GM18951 (cell line): ENCODE measurements around the gene PCED1B.

Experiments
- POLR2A ChIP-seq: IDR thresholded peaks from 4 replicates; pipeline ENCODE4 v1.6.1; 2011; ENCODE audit warnings: mild to moderate bottlenecking; ENCODE audit not compliant: insufficient read length, insufficient read depth; ENCODE audit errors: extremely low read depth
- in situ Hi-C: fragments of 300-500 bp; cut with MboI; formaldehyde crosslinking; loops from one replicate; pipeline ENCODE4 v1.12.0; 2022; ENCODE audit warnings: low sequenced_read_pairs, mixed read lengths, inconsistent platforms; ENCODE audit not compliant: unreplicated experiment

PCED1B gene

DNA sequence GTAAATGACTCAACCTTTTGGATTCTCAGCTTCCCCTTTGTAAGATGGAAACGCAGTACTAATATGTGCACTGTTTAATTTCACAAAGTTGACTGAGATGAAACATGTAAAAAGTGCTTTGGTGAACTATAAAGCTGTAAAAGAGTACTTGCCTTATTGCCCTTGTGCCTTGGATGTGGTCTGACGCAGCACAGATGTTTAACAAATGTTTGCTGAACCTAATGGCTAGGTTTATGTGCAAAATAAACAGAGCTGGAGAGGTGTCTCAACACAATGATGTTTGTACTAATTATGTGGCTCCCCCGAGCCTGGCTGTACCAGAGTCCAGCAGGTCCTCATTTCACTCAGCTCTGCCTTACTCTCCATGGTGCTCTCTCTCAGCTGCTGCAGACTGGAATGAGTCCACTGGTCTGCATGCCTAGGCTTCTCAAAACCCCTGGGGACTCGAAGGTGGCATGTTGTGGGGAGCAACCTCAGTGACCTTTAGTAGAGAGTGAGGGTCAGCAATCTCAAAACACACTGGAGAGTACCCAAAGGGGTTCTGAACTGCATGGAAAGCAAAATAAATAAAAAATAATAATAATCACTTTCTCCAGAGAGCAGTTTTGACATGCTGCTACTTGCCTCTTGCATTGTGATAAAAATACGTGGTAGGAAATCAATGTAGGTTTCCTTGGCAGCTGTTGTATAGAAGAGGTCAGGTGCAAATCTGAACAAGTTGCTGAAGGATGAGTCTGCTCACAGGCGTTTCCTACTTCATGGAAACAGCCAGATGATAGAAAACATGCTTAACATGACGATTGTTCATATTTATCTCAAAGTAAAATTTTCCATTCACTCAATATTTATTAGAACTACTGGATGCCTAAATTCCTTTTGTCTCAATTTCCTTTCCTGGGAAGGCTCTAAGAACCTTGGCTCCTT lies 8.9 kb downstream of the PCED1B start:
- in situ Hi-C loops = no loop called here

DNA sequence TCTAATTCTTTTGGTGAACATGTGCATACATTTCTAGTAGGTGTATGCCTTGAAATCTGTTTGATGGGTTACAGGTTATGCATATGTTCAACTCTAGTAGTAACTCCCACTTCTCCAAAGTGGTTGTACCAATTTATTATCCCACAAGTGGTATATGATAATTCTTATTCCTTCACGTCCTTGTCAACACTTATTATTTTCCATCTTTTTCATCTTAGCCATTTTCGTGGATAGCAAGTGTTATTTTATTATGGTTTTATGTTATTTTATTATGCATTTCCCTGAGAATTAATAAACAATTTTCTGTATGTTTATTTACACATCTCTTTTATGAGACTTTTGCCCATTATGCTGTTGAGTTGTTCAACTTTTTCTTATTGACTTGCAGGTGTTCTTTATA lies 11.6 kb downstream of the PCED1B start:
- no peak for TF ChIP-seq POLR2A
- in situ Hi-C loops = no loop called here

More for the DNA sequence above, 8.9 kb downstream of the PCED1B start:
- no peak for TF ChIP-seq POLR2A

DNA sequence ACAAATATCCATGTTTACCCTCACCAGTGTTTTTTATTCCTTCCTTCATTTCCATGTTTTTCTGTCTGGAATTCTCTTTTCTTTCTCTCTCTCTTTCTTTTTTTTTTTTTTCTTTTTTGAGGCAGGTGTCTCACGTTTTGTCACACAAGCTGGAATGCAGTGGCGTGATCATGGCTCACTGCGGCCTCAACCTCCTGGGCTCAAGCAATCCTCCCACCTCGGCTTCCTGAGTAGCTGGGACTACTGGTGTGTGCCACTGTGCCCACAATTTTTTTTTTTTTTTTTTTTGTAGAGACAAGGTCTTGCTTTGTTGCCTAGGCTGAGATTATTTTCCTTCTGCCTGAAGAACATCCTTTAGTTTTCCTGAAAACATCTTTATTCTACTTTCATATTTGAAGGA lies 15.4 kb downstream of the PCED1B start:
- in situ Hi-C loops = no loop called here
- no peak for TF ChIP-seq POLR2A

DNA sequence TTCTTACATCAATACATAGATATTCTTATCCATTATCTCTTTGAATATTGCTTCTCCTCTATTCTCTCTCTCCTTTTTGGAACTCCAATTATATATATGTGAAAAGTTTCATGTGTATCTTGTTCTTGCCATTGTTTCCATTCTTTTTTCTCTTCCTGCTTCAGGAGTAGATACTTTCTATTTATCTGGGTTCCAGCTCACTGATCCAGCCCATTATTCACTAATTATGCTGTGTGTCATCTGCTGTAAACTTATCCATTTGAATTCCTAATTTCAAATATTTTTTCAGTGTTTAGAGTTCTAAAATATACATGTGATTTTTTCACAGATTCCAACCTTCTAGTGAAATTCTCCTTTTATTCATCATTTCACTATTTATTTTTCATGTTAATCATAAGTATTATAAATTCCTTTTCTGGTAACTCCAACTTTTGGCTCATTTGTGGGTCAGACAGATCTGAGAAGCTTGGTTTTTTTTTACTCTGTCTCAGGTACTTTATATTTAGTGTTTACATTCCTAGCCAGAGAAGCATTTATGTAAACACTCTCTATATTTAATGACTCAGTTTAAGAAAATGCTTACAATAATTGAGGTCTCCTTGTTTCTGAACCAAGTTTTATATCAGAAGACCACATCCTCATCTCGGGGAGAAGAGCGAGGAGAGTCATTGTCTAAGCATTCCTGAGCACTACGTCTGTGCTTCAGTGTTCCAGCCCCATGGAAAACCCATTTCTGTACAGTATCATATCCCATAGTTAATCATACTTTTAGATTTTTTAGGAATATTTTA lies 16.2 kb downstream of the PCED1B start:
- no peak for TF ChIP-seq POLR2A
- in situ Hi-C loops = no loop called here

DNA sequence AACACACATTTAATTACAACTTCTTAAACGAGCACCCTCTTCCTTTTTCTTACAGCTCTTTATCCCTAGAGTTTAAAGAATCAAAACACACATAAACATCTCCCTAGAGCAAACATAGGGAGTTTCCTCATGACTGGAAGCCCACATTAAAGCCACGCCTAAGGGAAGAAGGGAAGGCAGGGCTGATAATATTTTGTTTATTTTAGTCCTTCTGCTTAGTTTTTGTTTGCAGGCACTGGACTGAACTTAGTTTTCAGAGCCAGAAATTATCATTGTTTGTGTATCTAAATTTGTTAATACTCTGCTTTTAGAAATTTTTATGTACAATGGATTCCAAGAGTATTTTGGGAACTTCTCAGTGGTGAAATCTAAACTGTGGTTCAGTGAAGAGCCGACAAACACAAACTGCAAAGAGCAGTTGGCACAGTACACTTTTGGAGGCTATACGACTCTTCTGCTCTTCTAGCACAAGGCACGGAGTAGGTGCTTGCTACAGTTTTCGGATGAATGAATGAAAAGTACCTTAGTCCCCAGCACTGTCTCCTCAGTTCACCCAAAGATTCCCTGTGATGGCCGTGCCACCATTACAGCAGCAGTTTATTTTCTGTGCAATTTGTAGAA lies 18.0 kb downstream of the PCED1B start:
- no peak for TF ChIP-seq POLR2A
- in situ Hi-C loops = no loop called here

DNA sequence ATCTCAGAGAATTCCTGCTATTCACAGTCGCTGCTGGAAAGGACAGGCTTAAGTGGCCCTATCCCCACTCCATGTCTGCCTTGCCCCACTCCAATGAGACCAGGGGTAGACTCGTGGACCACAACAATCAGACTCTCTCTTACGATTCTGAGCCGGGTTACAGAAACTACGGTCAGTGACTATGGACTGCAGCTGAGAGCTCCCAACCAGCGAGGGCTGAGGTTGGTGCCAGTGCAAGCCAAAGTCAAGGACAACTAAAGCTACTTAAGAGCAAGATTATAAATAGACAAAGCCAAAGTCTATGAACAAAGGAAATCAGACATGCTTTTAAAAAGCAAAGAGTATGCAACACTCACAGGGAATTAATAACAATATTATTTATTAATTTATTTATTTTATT lies 18.7 kb downstream of the PCED1B start:
- in situ Hi-C loops = no loop called here
- no peak for TF ChIP-seq POLR2A

DNA sequence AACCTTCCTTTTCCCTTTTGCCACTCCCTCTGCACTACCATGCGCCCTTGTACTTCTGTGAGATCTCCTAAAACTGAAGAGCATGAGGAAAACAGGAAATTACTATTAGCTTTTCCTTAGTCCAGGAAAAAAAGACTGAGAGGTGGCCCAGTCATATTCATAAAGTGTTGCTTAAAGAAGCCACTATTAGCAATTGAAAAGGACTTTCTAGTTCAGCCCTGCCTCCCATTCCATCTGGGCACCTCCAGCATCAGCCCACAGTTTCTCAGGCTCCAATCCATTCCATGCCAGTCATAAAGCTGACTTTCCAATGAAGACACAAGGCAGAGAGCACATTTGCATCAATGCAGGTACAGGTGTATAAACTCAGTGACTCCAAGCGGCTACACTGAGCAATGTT lies 20.2 kb downstream of the PCED1B start:
- no peak for TF ChIP-seq POLR2A
- in situ Hi-C loops = no loop called here

DNA sequence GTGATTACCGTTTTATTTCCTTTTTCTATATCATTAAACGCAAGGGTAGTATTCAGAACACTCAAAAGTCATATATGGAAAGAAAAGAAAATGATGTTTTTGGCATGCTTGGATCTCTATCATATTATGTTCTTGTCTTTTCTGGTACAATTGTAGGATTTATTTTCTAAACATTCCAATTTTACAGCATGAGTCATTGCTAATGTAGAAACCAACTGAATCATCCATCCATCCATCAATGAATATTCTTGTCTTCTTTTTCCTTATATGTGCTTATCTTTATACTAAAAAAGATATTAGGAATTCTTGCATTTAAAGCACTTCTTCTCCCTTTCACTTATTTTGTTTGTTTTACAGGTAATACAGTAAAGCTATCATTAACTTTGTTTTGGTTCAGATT lies 20.7 kb downstream of the PCED1B start:
- in situ Hi-C loops = no loop called here
- no peak for TF ChIP-seq POLR2A

DNA sequence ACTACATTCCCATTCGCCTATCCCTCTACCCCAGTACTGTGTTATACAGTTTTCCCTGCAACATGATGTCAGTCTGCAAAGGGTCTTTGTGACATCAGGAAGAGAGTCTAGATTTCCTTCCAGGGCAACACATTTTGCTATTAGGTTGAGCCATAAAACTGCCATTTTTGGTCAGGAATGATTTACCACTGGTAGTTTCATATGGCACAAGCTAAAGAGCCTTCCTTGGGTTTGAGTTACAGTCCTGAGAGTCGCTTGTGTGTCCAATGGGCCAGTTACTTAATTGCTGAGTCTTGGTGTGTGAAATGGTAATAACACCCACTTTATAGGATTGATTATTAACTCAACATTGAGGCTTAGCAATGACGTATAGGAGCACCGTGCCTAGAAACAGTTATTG lies 23.0 kb downstream of the PCED1B start:
- in situ Hi-C loops = no loop called here
- TF ChIP-seq POLR2A = no peak

DNA sequence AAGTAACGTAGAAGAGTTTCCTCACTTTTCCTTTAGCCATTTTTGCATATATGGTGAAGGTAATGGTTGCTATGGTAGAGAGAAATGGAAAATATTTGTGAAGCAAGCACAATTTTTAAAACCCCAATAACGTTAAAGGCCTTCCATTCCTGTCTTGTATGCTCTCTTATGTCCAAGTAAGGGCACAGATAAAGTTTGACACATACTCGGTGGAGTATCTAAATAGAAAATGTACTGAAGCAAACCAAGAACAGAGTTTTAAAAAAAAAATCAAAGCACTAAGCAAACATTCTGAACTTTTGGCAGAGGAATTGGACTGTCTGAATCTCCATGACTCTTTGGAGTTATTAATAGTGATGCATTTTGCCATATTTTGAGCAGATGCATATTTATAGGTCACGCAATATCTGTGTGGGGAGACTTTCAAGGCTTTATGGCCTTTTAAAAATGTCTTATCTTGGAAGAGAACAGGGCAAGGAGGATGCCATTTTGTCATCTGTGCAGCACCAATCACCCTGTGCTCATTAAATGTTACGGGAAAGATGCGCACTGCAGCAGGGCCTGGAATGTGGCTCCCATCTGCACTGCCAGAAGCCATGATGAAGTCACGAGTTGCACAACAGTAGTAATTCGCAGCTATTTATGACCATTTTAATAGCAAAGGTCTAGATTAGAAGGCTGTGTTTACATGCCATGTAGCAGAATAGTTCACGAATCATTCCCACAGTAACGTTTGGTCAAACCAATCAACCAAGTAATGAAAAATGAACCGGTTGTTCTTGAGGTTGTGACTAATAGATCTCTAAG lies 23.6 kb downstream of the PCED1B start:
- in situ Hi-C loops = no loop called here
- TF ChIP-seq POLR2A = no peak

DNA sequence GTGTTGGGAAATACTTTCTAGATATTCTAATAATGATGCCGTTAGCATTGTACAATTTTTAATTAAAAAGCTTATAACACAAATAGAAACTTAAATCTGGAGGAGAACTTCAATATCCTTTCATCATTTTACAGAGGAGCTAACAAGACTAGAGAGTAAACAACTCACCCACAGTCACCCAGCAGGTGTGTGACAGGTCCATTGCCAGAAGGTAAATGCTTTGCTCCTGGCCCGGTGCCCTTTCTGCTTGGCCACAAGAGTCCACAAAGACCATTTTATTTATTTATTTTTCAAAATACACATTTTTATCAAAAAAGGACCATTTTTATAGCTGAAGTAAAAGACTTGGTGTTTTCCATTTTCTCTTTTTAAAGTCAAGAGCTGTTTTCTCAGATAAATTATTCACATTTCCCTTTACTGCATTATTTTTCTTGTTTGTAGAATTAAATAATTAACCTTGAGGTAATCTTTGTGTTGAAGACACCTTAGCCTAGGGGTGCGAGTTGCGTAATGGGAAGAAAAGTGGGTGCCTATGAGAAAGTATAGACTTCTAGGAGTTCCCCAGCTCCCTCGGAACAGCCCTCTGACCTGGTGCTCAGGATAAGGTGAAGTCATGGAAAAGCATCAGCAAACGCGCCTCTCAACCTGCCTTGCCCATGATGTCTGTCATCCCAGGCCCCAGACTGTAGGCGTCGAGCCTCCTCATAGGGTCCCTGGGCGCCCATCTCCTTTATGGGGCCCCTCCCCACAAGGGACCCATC lies 26.7 kb downstream of the PCED1B start:
- in situ Hi-C loops = no loop called here
- no peak for TF ChIP-seq POLR2A

DNA sequence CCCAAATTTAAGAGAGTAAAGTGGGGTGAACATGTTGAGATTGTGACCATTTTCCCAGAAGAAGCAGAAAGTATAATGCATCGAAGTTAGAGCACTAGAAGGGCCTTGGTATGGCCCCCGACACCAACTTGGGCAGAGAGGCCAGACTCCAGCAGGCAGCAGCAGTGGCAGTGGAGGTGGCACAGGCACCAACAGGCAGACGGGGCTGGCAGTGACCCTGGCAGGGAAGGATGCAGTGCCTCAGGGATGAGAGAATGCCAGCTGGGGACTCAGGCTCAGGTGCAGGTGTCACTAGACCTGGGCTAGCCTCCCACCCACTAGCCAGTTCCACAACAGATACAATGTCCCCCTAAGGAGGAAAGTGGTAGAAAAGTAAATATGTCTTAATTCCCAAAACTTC lies 28.0 kb downstream of the PCED1B start:
- no peak for TF ChIP-seq POLR2A
- in situ Hi-C loops = no loop called here

DNA sequence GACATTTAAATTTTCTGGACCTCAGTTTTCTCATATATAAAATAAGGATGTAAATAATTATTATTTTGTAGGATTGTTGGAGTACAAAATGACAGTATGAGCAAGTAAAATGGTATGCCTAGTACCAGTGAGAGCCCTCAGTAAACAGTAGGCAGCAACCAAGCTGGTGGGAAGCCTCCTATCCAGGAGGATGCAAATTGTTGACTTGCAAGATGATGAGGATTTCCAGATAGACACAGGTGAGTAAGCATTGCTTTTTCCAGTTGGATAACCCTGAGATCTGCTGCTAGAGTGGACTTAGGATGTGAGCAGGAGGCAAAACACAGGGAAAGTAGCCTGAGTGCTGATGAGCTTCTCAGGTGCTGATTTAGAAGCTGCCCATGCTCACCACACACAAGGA lies 28.5 kb downstream of the PCED1B start:
- in situ Hi-C loops = no loop called here
- no peak for TF ChIP-seq POLR2A
